KMS-11 (cell line): ENCODE data around the gene EDRF1.

Experiments
- H2AFZ ChIP-seq: fragments of 200-600 bp; sonication (generic); 2 replicates; pipeline ENCODE4 v1.6.1; 2016; ENCODE audit warnings: antibody characterized with exemption, mixed run types, low read depth
- H3K27ac ChIP-seq: fragments of 200-600 bp; sonication (generic); 2 replicates; pipeline ENCODE4 v1.6.1; 2016; ENCODE audit warnings: mild to moderate bottlenecking, mixed run types
- H3K27me3 ChIP-seq: fragments of 200-600 bp; sonication (generic); 2 replicates; pipeline ENCODE4 v1.6.1; 2017; ENCODE audit warnings: mild to moderate bottlenecking, low read depth, mixed run types, moderate library complexity; ENCODE audit not compliant: insufficient read depth
- H3K36me3 ChIP-seq: fragments of 200-600 bp; sonication (generic); 2 replicates; pipeline ENCODE4 v1.6.1; 2017; ENCODE audit warnings: mild to moderate bottlenecking, mixed run types; ENCODE audit not compliant: insufficient read depth
- H3K4me1 ChIP-seq: fragments of 200-600 bp; sonication (generic); 2 replicates; pipeline ENCODE4 v1.6.1; 2016; ENCODE audit warnings: mild to moderate bottlenecking, low read depth, mixed run types; ENCODE audit not compliant: poor library complexity, severe bottlenecking
- H3K4me2 ChIP-seq: fragments of 200-600 bp; sonication (generic); 2 replicates; pipeline ENCODE4 v1.7.0; 2016; ENCODE audit warnings: mild to moderate bottlenecking, mixed run types
- H3K4me3 ChIP-seq: fragments of 200-600 bp; sonication (generic); IDR thresholded peaks from 2 replicates; pipeline ENCODE4 v1.6.1; 2017; ENCODE audit warnings: low read depth, low read length, mixed read lengths; ENCODE audit not compliant: insufficient read depth
- H3K79me2 ChIP-seq: fragments of 200-600 bp; sonication (generic); 2 replicates; pipeline ENCODE4 v1.6.1; 2016; ENCODE audit warnings: low read depth, mixed run types; ENCODE audit not compliant: insufficient read depth
- H3K9ac ChIP-seq: fragments of 200-600 bp; sonication (generic); 2 replicates; pipeline ENCODE4 v1.6.1; 2016; ENCODE audit warnings: mild to moderate bottlenecking, mixed run types
- H4K20me1 ChIP-seq: fragments of 200-600 bp; sonication (generic); 2 replicates; pipeline ENCODE4 v1.6.1; 2016; ENCODE audit warnings: mild to moderate bottlenecking, mixed run types; ENCODE audit not compliant: insufficient read depth
- TF ChIP-seq, protein P1 (sequence below): fragments of 200-600 bp; sonication (generic); conservative IDR thresholded peaks from 2 replicates; pipeline ENCODE4 v1.6.1; 2017; ENCODE audit warnings: low read depth, mild to moderate bottlenecking, antibody characterized with exemption, low read length, moderate library complexity, mixed read lengths

EDRF1 gene

GRCh38 chr10:125778556-125778955 lies 59.0 kb downstream of the EDRF1 start:
- no peak overlapping the region for H3K27ac ChIP-seq
- no peaks in the 10 kb centered on the region for H4K20me1 ChIP-seq
- TF ChIP-seq, protein P1, sequence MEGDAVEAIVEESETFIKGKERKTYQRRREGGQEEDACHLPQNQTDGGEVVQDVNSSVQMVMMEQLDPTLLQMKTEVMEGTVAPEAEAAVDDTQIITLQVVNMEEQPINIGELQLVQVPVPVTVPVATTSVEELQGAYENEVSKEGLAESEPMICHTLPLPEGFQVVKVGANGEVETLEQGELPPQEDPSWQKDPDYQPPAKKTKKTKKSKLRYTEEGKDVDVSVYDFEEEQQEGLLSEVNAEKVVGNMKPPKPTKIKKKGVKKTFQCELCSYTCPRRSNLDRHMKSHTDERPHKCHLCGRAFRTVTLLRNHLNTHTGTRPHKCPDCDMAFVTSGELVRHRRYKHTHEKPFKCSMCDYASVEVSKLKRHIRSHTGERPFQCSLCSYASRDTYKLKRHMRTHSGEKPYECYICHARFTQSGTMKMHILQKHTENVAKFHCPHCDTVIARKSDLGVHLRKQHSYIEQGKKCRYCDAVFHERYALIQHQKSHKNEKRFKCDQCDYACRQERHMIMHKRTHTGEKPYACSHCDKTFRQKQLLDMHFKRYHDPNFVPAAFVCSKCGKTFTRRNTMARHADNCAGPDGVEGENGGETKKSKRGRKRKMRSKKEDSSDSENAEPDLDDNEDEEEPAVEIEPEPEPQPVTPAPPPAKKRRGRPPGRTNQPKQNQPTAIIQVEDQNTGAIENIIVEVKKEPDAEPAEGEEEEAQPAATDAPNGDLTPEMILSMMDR, result no peak
- H3K36me3 ChIP-seq, result no peaks in the 10 kb centered on the region
- H3K4me3 ChIP-seq, result no peak overlapping the region
- no peaks in the 10 kb centered on the region for H3K79me2 ChIP-seq
- H3K4me2 ChIP-seq, result no peak overlapping the region
- no peaks in the 10 kb centered on the region for H3K4me1 ChIP-seq
- no peaks in the 10 kb centered on the region for H3K27me3 ChIP-seq
- no peak overlapping the region for H3K9ac ChIP-seq
- no peak overlapping the region for H2AFZ ChIP-seq

GRCh38 chr10:125779403-125780327 lies 60.2 kb downstream of the EDRF1 start:
- Histone ChIP-seq H3K27ac (no peak overlapping the region), H3K79me2 (no peaks in the 10 kb centered on the region), H3K4me3 (no peak overlapping the region), H2AFZ (no peak overlapping the region), H4K20me1 (no peaks in the 10 kb centered on the region), H3K36me3 (no peaks in the 10 kb centered on the region), H3K4me1 (no peaks in the 10 kb centered on the region), H3K9ac (no peak overlapping the region), H3K4me2 (no peak overlapping the region), H3K27me3 (no peaks in the 10 kb centered on the region)
- TF ChIP-seq, protein P1, result no peak

DNA sequence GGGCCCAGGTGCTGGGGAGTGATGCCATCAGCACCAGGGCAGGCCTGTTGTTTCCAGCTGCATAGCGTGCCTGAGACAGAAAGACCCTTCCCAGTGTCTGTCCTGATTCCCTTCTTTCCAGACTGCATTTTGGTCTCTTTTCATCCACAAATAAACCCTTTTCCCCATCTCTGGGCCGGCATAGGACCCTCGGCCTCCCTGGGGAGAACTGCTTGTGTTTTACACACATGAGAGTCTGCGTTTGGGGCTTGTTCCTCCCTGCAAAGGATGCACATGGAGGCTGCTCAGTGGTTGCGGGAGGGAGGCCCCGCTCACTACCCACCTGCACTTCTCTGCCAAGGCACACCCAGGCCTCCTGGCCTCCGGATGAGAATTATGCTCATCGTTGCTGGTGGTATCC lies 61.9 kb downstream of the EDRF1 start:
- Histone ChIP-seq H3K4me2 (no peak overlapping the region), H3K36me3 (no peaks in the 10 kb centered on the region), H3K79me2 (no peaks in the 10 kb centered on the region), H3K27ac (no peak overlapping the region), H3K27me3 (no peaks in the 10 kb centered on the region), H3K4me3 (no peak overlapping the region), H4K20me1 (no peaks in the 10 kb centered on the region), H3K9ac (no peak overlapping the region), H2AFZ (no peak overlapping the region), H3K4me1 (no peaks in the 10 kb centered on the region)
- TF ChIP-seq, protein P1, result no peak

- Histone ChIP-seq H3K9ac (no peak overlapping the region), H2AFZ (no peak overlapping the region), H3K4me2 (no peak overlapping the region), H3K79me2 (no peaks in the 10 kb centered on the region), H4K20me1 (no peaks in the 10 kb centered on the region), H3K4me3 (no peak overlapping the region), H3K27ac (no peak overlapping the region), H3K27me3 (no peaks in the 10 kb centered on the region), H3K4me1 (no peaks in the 10 kb centered on the region), H3K36me3 (no peaks in the 10 kb centered on the region)
- TF ChIP-seq, protein P1, result no peak
Observed at GRCh38 chr10:125782054-125782453, 62.5 kb downstream of the EDRF1 start.
